Peyer's patch (tissue), 4 donors: ENCODE data around the gene CES5A. TPM values are rescaled to one million over a fixed set of nuclear protein-coding genes. Genes with fewer than 3 reads are reported as not detected.
"Not testable (repeated sequence)": the region's sequence is repeated elsewhere in the genome, so short reads cannot be mapped to it uniquely, and the experiment has no call there.

Experiments
- DNase-seq, 3 donors: peaks; one replicate each; pipeline ENCODE4 v3.0.0-alpha.2; 2017 to 2019
- H3K27ac ChIP-seq, 4 donors: fragments of 200-600 bp; sonication (generic); one replicate each; pipeline ENCODE4 v1.5.1; 2016 to 2019
- H3K27me3 ChIP-seq, 2 donors: fragments of 200-600 bp; sonication (generic); one replicate each; pipeline ENCODE4 v1.5.1; 2019
- H3K36me3 ChIP-seq, 3 donors: fragments of 200-600 bp; sonication (generic); one replicate each; pipeline ENCODE4 v1.5.1; 2016 to 2019
- H3K4me1 ChIP-seq, 4 donors: fragments of 200-600 bp; sonication (generic); one replicate each; pipeline ENCODE4 v1.5.1; 2016 to 2019
- H3K4me3 ChIP-seq, 4 donors: fragments of 200-600 bp; sonication (generic); 1 replicate in 3 of 4; 2 replicates in 1 of 4; pipeline ENCODE4 v1.5.1; 2016 to 2019; ENCODE audit warnings: mild to moderate bottlenecking in 1 of 4
- H3K9me3 ChIP-seq, 4 donors: fragments of 200-600 bp; sonication (generic); one replicate each; pipeline ENCODE4 v1.5.1; 2016 to 2019; ENCODE audit warnings: mild to moderate bottlenecking in 1 of 4
- CTCF ChIP-seq, 6 experiments: fragments of 450-650 bp in 4 of 6; fragments of 200-600 bp in 2 of 6; sonication (generic) in 1 of 6; IDR thresholded peaks; one replicate each; pipeline ENCODE4 v1.5.1; 2017 to 2019; ENCODE audit warnings: antibody characterized with exemption in 6 of 6, mild to moderate bottlenecking in 3 of 6, moderate library complexity in 1 of 6
- POLR2A ChIP-seq, 2 donors: fragments of 450-650 bp; IDR thresholded peaks; one replicate each; pipeline ENCODE4 v1.5.1; 2017; ENCODE audit warnings: antibody characterized with exemption in 2 of 2, mild to moderate bottlenecking in 2 of 2, moderate library complexity in 2 of 2
- total RNA-seq, 4 donors: library from RNA; depleted of rRNA; stranded (reverse); fragments of >200 nt; gene quantifications; one replicate each; pipeline ENCODE4 v1.1.0, GENCODE V29; 2016

Gene CES5A
- total RNA-seq, 4 donors from 2014 or later: not detected

- H3K4me3 ChIP-seq: no peak overlapping the region
- TF ChIP-seq POLR2A (IDR thresholded peaks at IDR 0.05): no peak
- no peak for TF ChIP-seq CTCF (IDR thresholded peaks at IDR 0.05)
- H3K9me3 ChIP-seq: no peaks in the 10 kb centered on the region
- H3K27ac ChIP-seq: no peak overlapping the region
- DNase-seq: no peak
- H3K4me1 ChIP-seq: no peaks in the 10 kb centered on the region
- H3K27me3 ChIP-seq: no peaks in the 10 kb centered on the region
- H3K36me3 ChIP-seq: no peaks in the 10 kb centered on the region
These were observed 38.5 kb upstream of the CES5A start for GRCh38 chr16:55913716-55914115.

GRCh38 chr16:55913121-55913520 lies 37.9 kb upstream of the CES5A start:
- H3K4me3 ChIP-seq, H3K36me3 ChIP-seq, H3K4me1 ChIP-seq, H3K27ac ChIP-seq, DNase-seq, H3K9me3 ChIP-seq, H3K27me3 ChIP-seq: not testable (repeated sequence)

- H3K4me1 ChIP-seq: no peaks in the 10 kb centered on the region
- no peak overlapping the region for H3K4me3 ChIP-seq
- H3K27me3 ChIP-seq: no peaks in the 10 kb centered on the region
- no peaks in the 10 kb centered on the region for H3K9me3 ChIP-seq
- no peaks in the 10 kb centered on the region for H3K36me3 ChIP-seq
- DNase-seq: no peak
- no peak overlapping the region for H3K27ac ChIP-seq
- no peak for TF ChIP-seq CTCF (IDR thresholded peaks at IDR 0.05)
These were observed 36.8 kb upstream of the CES5A start for GRCh38 chr16:55912022-55912421.

- H3K36me3 ChIP-seq: no peaks in the 10 kb centered on the region
- no peaks in the 10 kb centered on the region for H3K27me3 ChIP-seq
- H3K27ac ChIP-seq: no peak overlapping the region
- no peak overlapping the region for H3K4me3 ChIP-seq
- no peaks in the 10 kb centered on the region for H3K4me1 ChIP-seq
- TF ChIP-seq CTCF (IDR thresholded peaks at IDR 0.05) (no peak), POLR2A (IDR thresholded peaks at IDR 0.05) (no peak)
- DNase-seq: no peak
- no peaks in the 10 kb centered on the region for H3K9me3 ChIP-seq
These were observed 36.4 kb upstream of the CES5A start for GRCh38 chr16:55911616-55912015.

GRCh38 chr16:55909876-55910275 lies 34.7 kb upstream of the CES5A start:
- H3K27ac ChIP-seq: no peak overlapping the region
- DNase-seq: no peak
- H3K27me3 ChIP-seq: no peaks in the 10 kb centered on the region
- H3K4me3 ChIP-seq: no peak overlapping the region
- no peak for TF ChIP-seq CTCF (IDR thresholded peaks at IDR 0.05)
- TF ChIP-seq POLR2A (IDR thresholded peaks at IDR 0.05): no peak
- no peaks in the 10 kb centered on the region for H3K4me1 ChIP-seq
- no peaks in the 10 kb centered on the region for H3K9me3 ChIP-seq
- no peaks in the 10 kb centered on the region for H3K36me3 ChIP-seq

GRCh38 chr16:55908641-55909040 lies 33.5 kb upstream of the CES5A start:
- Histone ChIP-seq H3K9me3 (no peaks in the 10 kb centered on the region), H3K36me3 (no peaks in the 10 kb centered on the region), H3K27me3 (no peaks in the 10 kb centered on the region), H3K4me3 (no peak overlapping the region), H3K4me1 (no peaks in the 10 kb centered on the region), H3K27ac (no peak overlapping the region)
- DNase-seq: no peak
- TF ChIP-seq CTCF (IDR thresholded peaks at IDR 0.05) (no peak), POLR2A (IDR thresholded peaks at IDR 0.05) (no peak)
